ENCODE data around the gene STX16. TPM values are rescaled to one million over a fixed set of nuclear protein-coding genes. Genes with fewer than 3 reads are reported as not detected.

The STX16 gene
- total RNA-seq, 1 donor from 2014 or later = 57.0 TPM

GRCh38 chr20:58670659-58671058, 19.6 kb downstream of the STX16 start:
- Histone ChIP-seq H3K9me3 (no peaks in the 10 kb centered on the region), H3K27ac (no peak overlapping the region), H3K4me1 (no peaks in the 10 kb centered on the region), H3K36me3 (peaks cover 77% of the 10 kb centered on the region), H3K4me3 (no peak overlapping the region), H3K27me3 (no peaks in the 10 kb centered on the region)
- TF ChIP-seq, protein P1, sequence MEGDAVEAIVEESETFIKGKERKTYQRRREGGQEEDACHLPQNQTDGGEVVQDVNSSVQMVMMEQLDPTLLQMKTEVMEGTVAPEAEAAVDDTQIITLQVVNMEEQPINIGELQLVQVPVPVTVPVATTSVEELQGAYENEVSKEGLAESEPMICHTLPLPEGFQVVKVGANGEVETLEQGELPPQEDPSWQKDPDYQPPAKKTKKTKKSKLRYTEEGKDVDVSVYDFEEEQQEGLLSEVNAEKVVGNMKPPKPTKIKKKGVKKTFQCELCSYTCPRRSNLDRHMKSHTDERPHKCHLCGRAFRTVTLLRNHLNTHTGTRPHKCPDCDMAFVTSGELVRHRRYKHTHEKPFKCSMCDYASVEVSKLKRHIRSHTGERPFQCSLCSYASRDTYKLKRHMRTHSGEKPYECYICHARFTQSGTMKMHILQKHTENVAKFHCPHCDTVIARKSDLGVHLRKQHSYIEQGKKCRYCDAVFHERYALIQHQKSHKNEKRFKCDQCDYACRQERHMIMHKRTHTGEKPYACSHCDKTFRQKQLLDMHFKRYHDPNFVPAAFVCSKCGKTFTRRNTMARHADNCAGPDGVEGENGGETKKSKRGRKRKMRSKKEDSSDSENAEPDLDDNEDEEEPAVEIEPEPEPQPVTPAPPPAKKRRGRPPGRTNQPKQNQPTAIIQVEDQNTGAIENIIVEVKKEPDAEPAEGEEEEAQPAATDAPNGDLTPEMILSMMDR (IDR thresholded peaks at IDR 0.05) = no peak
- DNase-seq = no peak
- ATAC-seq = no peak
- intact Hi-C loops (cut with DNase I) = no loop called here

- peaks cover 90% of the 10 kb centered on the region for H3K36me3 ChIP-seq
- intact Hi-C loops (cut with DNase I) = no loop called here
- no peaks in the 10 kb centered on the region for H3K4me1 ChIP-seq
- no peaks in the 10 kb centered on the region for H3K9me3 ChIP-seq
- no peak overlapping the region for H3K4me3 ChIP-seq
- DNase-seq (no peak), ATAC-seq (no peak)
- H3K27me3 ChIP-seq = no peaks in the 10 kb centered on the region
- TF ChIP-seq, protein P1 (IDR thresholded peaks at IDR 0.05) = no peak
- no peak overlapping the region for H3K27ac ChIP-seq
These were observed 22.0 kb downstream of the STX16 start for GRCh38 chr20:58673119-58673518.

- Histone ChIP-seq H3K4me1 (no peaks in the 10 kb centered on the region), H3K4me3 (no peak overlapping the region), H3K27ac (no peak overlapping the region), H3K9me3 (no peaks in the 10 kb centered on the region), H3K27me3 (no peaks in the 10 kb centered on the region), H3K36me3 (peaks cover 94% of the 10 kb centered on the region)
- DNase-seq (no peak), ATAC-seq (no peak)
- TF ChIP-seq, protein P1 (IDR thresholded peaks at IDR 0.05) = no peak
- intact Hi-C loops (cut with DNase I) = no loop called here
These were observed 24.1 kb downstream of the STX16 start for GRCh38 chr20:58675146-58675584.

DNA sequence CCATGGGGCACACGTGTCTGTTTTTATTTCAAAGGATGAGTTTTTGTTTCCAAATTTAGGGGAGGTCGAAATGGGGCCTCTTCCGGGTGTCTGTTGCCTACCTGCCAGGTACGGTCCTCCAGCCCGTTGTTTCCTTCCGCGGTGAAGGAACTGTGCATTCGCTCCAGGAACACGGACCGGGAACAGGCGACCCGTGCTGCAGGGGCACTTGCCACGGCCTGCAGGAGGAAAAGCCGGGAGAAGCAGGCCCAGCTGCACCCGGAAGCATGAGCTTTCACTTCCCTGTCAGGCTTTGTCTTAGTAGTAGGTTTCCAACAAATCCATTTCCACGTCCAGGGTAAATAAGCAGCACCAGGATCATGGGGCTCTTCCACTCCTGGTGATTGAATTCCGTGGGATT, 24.6 kb downstream of the STX16 start:
- TF ChIP-seq, protein P1 (IDR thresholded peaks at IDR 0.05) = no peak
- DNase-seq (no peak), ATAC-seq (no peak)
- H3K9me3 ChIP-seq = no peaks in the 10 kb centered on the region
- intact Hi-C loops (cut with DNase I) = no loop called here
- no peaks in the 10 kb centered on the region for H3K27me3 ChIP-seq
- no peak overlapping the region for H3K4me3 ChIP-seq
- peaks cover 94% of the 10 kb centered on the region for H3K36me3 ChIP-seq
- no peak overlapping the region for H3K27ac ChIP-seq
- no peaks in the 10 kb centered on the region for H3K4me1 ChIP-seq

DNA sequence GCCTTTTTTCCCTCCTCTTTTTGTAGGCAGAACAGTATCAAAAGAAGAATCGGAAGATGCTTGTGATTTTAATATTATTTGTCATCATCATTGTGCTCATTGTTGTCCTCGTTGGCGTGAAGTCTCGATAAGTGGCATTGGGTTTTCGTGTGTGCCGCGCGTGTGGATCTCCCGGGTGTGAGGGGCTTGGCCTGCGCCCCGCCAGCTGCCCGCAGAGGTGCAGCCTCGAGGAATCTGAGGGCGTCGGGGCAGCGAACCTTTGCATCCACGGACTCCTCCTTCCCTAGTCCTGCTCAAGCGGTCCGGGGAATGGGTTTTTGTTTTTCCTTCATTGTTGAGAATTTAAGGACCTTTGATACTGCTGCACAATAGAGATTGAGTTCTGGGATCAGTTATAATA, 25.1 kb downstream of the STX16 start:
- TF ChIP-seq, protein P1 (IDR thresholded peaks at IDR 0.05) = no peak
- DNase-seq = no peak
- intact Hi-C loops (cut with DNase I) = no loop called here
- Histone ChIP-seq H3K27me3 (no peaks in the 10 kb centered on the region), H3K4me1 (no peaks in the 10 kb centered on the region), H3K9me3 (no peaks in the 10 kb centered on the region), H3K27ac (no peak overlapping the region), H3K36me3 (peaks cover 93% of the 10 kb centered on the region), H3K4me3 (no peak overlapping the region)
- ATAC-seq = no peak

DNA sequence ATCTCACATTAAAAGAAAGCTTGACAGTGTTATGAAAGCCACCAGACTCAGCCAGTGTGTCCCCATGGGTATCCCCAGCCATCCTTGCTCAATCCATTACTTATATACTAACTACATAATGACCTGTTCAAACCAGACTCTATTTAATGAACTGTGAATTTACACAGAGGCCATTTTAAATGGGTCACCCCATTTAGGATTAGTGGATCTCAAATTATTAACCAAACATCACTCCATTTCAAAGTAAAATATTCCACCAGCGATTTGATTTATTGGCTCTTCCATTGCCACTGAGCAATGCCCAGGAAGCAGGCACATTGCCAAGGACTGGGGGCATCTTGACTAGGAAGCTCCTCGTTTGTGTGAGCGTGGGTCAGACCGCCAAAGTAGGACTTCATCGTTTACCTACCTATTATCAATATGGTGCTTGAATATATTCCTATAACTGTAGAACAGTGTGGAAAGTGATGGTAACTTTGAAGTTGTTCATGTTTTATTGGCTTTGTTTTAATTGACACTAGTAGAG, 26.1 kb downstream of the STX16 start:
- H3K4me3 ChIP-seq = no peak overlapping the region
- intact Hi-C loops (cut with DNase I) = no loop called here
- no peaks in the 10 kb centered on the region for H3K27me3 ChIP-seq
- TF ChIP-seq, protein P1 (IDR thresholded peaks at IDR 0.05) = no peak
- DNase-seq = no peak
- no peak overlapping the region for H3K27ac ChIP-seq
- no peak for ATAC-seq
- peaks cover 85% of the 10 kb centered on the region for H3K36me3 ChIP-seq
- H3K4me1 ChIP-seq = no peaks in the 10 kb centered on the region
- H3K9me3 ChIP-seq = no peaks in the 10 kb centered on the region

Measured in upper lobe of right lung (tissue), 1 donor.